A549 (cell line): ENCODE measurements around the gene ASB16. TPM values are rescaled to one million over a fixed set of nuclear protein-coding genes. Genes with fewer than 3 reads are reported as not detected.

Experiments
- ATAC-seq, 2 experiments: fragments of 200-7000 bp in 1 of 2; fragments of >200 bp in 1 of 2; cut with Nextera tagmentation in 1 of 2; cut with Tn5 transposase in 1 of 2; 3 replicates each; pipeline versions ENCODE4 v1.8.0 to v1.9.1; 2018 to 2020; ENCODE audit warnings: mild to moderate bottlenecking in 1 of 2, moderate library complexity in 1 of 2
- CTCF ChIA-PET: fragments of 300-600 bp; sonication (Branson Sonifier 250); formaldehyde crosslinking; extraction: SDS; loops from one replicate; lab custom pipeline; 2021; ENCODE audit warnings: antibody characterized with exemption, inconsistent platforms; lab: Yijun Ruan, JAX
- POLR2A ChIA-PET: fragments of 350-600 bp; formaldehyde crosslinking; extraction: SDS; loops from one replicate; lab custom pipeline; 2021; ENCODE audit warnings: antibody characterized with exemption, inconsistent platforms; lab: Yijun Ruan, JAX
- DNase-seq, 2 experiments: peaks; one replicate each; pipeline versions ENCODE4 v3.0.0 to v3.0.0-alpha.2; 2011 to 2016; ENCODE audit warnings: low read depth in 1 of 2, low spot score in 1 of 2
- FAIRE-seq: peaks from 2 replicates; lab custom pipeline; 2011; peaks lifted over from hg19 to GRCh38; lab: Jason Lieb, UNC
- H3K27ac ChIP-seq, 2 experiments: fragments of >200 bp; sonication (Bioruptor Twin); formaldehyde crosslinking; 3 replicates each; pipeline ENCODE4 v1.5.1; 2016 to 2017
- H3K4me1 ChIP-seq: fragments of >200 bp; sonication (Bioruptor Twin); formaldehyde crosslinking; 3 replicates; pipeline ENCODE4 v1.6.1; 2016
- H3K4me2 ChIP-seq: fragments of >200 bp; sonication (Bioruptor Twin); formaldehyde crosslinking; 3 replicates; pipeline ENCODE4 v1.6.1; 2016
- H3K4me3 ChIP-seq: fragments of >200 bp; sonication (Bioruptor Twin); formaldehyde crosslinking; 3 replicates; pipeline ENCODE4 v1.5.1; 2016
- H3K9me3 ChIP-seq: fragments of >200 bp; sonication (Bioruptor Twin); formaldehyde crosslinking; 3 replicates; pipeline ENCODE4 v1.6.1; 2016
- E2F6 ChIP-seq: IDR thresholded peaks from 2 replicates; pipeline ENCODE4 v1.6.1; 2012; ENCODE audit warnings: low read depth, borderline replicate concordance
- FOXS1 ChIP-seq: fragments of 250-450 bp; sonication (Bioruptor Pico); IDR thresholded peaks from 2 replicates; pipeline ENCODE4 v1.5.0; 2020; ENCODE audit warnings: mild to moderate bottlenecking, moderate library complexity
- HOXA7 ChIP-seq: fragments of 250-450 bp; sonication (Bioruptor Pico); IDR thresholded peaks from 2 replicates; pipeline ENCODE4 v1.5.0; 2020; ENCODE audit warnings: mild to moderate bottlenecking, moderate library complexity
- JUN ChIP-seq, 2 experiments: fragments of >200 bp; sonication (Bioruptor Twin); formaldehyde crosslinking; IDR thresholded peaks; 2 replicates in 1 of 2; 3 replicates in 1 of 2; pipeline ENCODE4 v1.6.1; 2016 to 2017
- JUNB ChIP-seq: fragments of >200 bp; sonication (Bioruptor Twin); formaldehyde crosslinking; IDR thresholded peaks from 2 replicates; pipeline ENCODE4 v1.6.1; 2016
- KDM1A ChIP-seq: fragments of 200-600 bp; sonication (generic); IDR thresholded peaks from 2 replicates; pipeline ENCODE4 v1.6.1; 2016; ENCODE audit warnings: low read depth, mild to moderate bottlenecking
- MAX ChIP-seq: IDR thresholded peaks from 2 replicates; pipeline ENCODE4 v1.6.1; 2012
- PBX3 ChIP-seq: IDR thresholded peaks from 2 replicates; pipeline ENCODE4 v1.6.1; 2012
- POLR2AphosphoS2 ChIP-seq: conservative IDR thresholded peaks from 2 replicates; pipeline ENCODE4 v1.6.1; 2012; ENCODE audit warnings: low read length, improper control_type of control experiment, inconsistent platforms
- RAD21 ChIP-seq, 2 experiments: fragments of >200 bp in 1 of 2; sonication (Bioruptor Twin) in 1 of 2; formaldehyde crosslinking in 1 of 2; IDR thresholded peaks in 1 of 2; conservative IDR thresholded peaks in 1 of 2; 2 replicates in 1 of 2; 3 replicates in 1 of 2; pipeline ENCODE4 v1.6.1; 2012 to 2018; ENCODE audit warnings: inconsistent platforms in 1 of 2
- TP53 ChIP-seq: fragments of 250-450 bp; sonication (Bioruptor Pico); IDR thresholded peaks from 2 replicates; pipeline ENCODE4 v1.5.0; 2021; ENCODE audit warnings: mild to moderate bottlenecking, moderate library complexity
- WGBS: methylation state at CpG from one replicate; pipeline ENCODE4 v1.1.6; 2017; ENCODE audit errors: missing lambda C conversion rate; 5-methylcytosine and 5-hydroxymethylcytosine counted together
- polyA plus RNA-seq, 4 experiments: library from polyadenylated mRNA; depleted of rRNA in 3 of 4; stranded (reverse); fragments of >200 nt; fragmentation: RNase III in 1 of 4; extraction: RNeasy Plus Mini Kit Qiagen cat#74134 plus additional on column Dnase treatment in 1 of 4; gene quantifications; 2 replicates in 3 of 4; 3 replicates in 1 of 4; pipeline ENCODE4 v1.2.3, GENCODE V29; 2011 to 2017

Gene ASB16
- polyA plus RNA-seq, 2 of the 4 experiments (the other 2 are of a cell fraction) = 0.15 TPM; not detected in 1

GRCh38 chr17:44210342-44211192, 40.1 kb downstream of the ASB16 start (continued):
- TF ChIP-seq JUN (IDR thresholded peaks at IDR 0.05) = peak in 1 of 2 experiments; percentile 41; a peak in 1 of 5 replicates
- no peak for TF ChIP-seq KDM1A
- TF ChIP-seq PBX3 = peak; percentile 44; the same call in 1 of the 2 replicates
- TF ChIP-seq E2F6 = peak; percentile 88
- TF ChIP-seq FOXS1 (CRISPR knock-in tag) = no peak
- TF ChIP-seq MAX = peak; percentile 87
- TF ChIP-seq JUNB = no peak
- TF ChIP-seq TP53 (CRISPR knock-in tag) = no peak
- peak; percentile 84 to 96 for TF ChIP-seq RAD21 (conservative IDR thresholded peaks at IDR 0.05 in 1 of 2, IDR thresholded peaks at IDR 0.05 in 1 of 2)

GRCh38 chr17:44211281-44212265, 41.1 kb downstream of the ASB16 start:
- H3K4me1 ChIP-seq = peaks cover 27% of the 10 kb centered on the region
- ATAC-seq (peak in 1 of 2 experiments; percentile 7; a peak in 3 of 6 replicates), FAIRE-seq (no peak), DNase-seq (no peak)
- no peak overlapping the region for H3K4me2 ChIP-seq
- POLR2A ChIA-PET = interaction anchor here (1.9 to 2.3 kb wide), 2 partner anchors 10 to 133 kb away, joined by 6 to 8 read pairs; partner anchors contain the start of gene GRN
- CTCF ChIA-PET = interaction anchor here (0.6 to 10.7 kb wide), 35 partner anchors 9 to 426 kb away, joined by 3 to 246 read pairs (median 10); partner anchors contain the start of genes FAM171A2, GRN, HDAC5 and SLC25A39
- H3K27ac ChIP-seq = no peak overlapping the region
- no peak overlapping the region for H3K4me3 ChIP-seq
- TF ChIP-seq HOXA7 = no peak
- 94% methylated on average over 27 of the region's 30 CpGs for whole genome bisulfite sequencing
- no peaks in the 10 kb centered on the region for H3K9me3 ChIP-seq

GRCh38 chr17:44212507-44213402, 42.3 kb downstream of the ASB16 start:
- ChIA-PET CTCF (interaction anchor here (1.2 to 10.7 kb wide), 17 partner anchors 9 to 150 kb away, joined by 3 to 246 read pairs (median 22); partner anchors contain the start of genes FAM171A2, GRN, SLC25A39 and UBTF), POLR2A (interaction anchor here (0.6 to 1.0 kb wide), 2 partner anchors 14 to 123 kb away, joined by 3 to 6 read pairs; no protein-coding TSS in a partner anchor)

More at GRCh38 chr17:44212507-44213402, 42.3 kb downstream of the ASB16 start:
- H3K4me2 ChIP-seq = no peak overlapping the region
- 94% methylated on average over 26 of the region's 31 CpGs for WGBS
- FAIRE-seq (no peak), DNase-seq (no peak), ATAC-seq (no peak)
- peaks cover 36% of the 10 kb centered on the region for H3K4me1 ChIP-seq
- H3K9me3 ChIP-seq = no peaks in the 10 kb centered on the region
- no peak overlapping the region for H3K27ac ChIP-seq
- TF ChIP-seq RAD21 (conservative IDR thresholded peaks at IDR 0.05 in 1 of 2, IDR thresholded peaks at IDR 0.05 in 1 of 2) = no peak
- 0 out of 2 replicates have a peak, but pooled peaks have one; percentile 34 for TF ChIP-seq POLR2AphosphoS2
- H3K4me3 ChIP-seq = no peak overlapping the region
